OCI-LY7 (cell line): Measurements from ENCODE around the gene CFAP119.

Source experiments
- CTCF ChIP-seq: fragments of 200-600 bp; sonication (generic); conservative IDR thresholded peaks from 2 replicates; pipeline ENCODE4 v1.5.1; 2014; ENCODE audit warnings: mild to moderate bottlenecking, antibody characterized with exemption, low read length, moderate library complexity, mixed read lengths
- EZH2phosphoT487 ChIP-seq: fragments of 200-600 bp; sonication (generic); IDR thresholded peaks from 2 replicates; pipeline ENCODE4 v1.6.1; 2018; ENCODE audit warnings: low read depth, borderline replicate concordance, mild to moderate bottlenecking, mixed run types, antibody characterized with exemption, low read length, moderate library complexity, mixed read lengths

GRCh38 chr16:30793508-30794069 lies 31.7 kb upstream of the CFAP119 start:
- TF ChIP-seq CTCF (no peak), EZH2phosphoT487 (no peak)
